GM03348 (cell line): ENCODE data around the gene FNIP2.
"Not testable (repeated sequence)": the region's sequence is repeated elsewhere in the genome, so short reads cannot be mapped to it uniquely, and the experiment has no call there.

Experiments used
- DNase-seq: peaks from one replicate; pipeline ENCODE4 v3.0.0; 2012; ENCODE audit warnings: low spot score

FNIP2 gene

DNA sequence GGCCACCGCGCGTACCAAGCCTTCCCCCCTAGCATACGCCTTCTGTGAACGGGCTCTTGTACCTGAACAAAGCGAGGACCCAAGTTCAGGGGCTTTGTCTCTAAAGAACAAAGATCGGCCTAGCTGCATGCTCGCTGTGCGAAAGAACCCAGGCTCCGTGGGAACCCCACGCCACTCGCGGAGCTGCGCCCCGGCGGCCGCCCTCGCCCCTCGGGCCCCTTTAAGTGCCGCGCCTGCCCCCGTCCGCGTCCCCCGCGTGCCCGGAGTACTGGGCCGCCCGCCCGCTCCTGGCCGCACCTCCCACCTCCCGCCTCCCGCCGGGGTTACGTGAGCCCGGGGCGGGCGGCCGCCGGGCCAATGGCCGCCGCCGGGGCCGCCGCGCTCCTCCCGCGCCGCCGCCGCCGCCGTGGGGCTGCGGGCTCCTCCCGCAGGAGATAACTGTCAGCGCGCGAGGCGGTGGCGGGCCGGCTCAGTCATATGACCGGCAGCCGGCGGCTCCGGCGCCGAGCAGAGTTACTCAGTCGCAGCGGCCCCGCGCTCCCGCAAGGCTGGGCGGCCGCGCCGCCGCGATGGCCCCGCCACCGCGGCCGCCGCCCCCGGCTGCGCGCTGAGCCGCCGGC lies at the start of gene FNIP2:
FNIP2 (plus strand) TSS at position 472 of the 620 bp plus-strand sequence. CDS start 187 bp downstream, outside the sequence.
- DNase-seq, result peak; percentile 96

DNA sequence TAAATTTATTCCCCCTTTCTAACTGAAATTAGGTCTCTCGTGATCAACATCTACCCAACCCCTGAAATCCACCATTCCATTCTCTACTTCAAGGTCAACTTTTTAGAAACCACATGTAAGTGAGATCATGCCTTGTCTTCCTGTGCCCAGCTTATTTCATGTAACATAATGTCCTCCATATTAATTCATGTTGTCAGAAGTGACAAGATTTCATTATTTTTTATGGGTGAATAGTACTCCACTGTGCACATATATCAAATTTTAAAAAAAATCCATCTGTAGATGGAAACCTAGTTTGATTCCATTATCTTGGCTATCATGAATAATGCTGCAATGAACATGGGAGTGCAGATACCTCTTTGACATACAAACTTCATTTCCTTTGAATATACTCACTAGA lies 47.1 kb upstream of the FNIP2 start:
- DNase-seq, result no peak

DNA sequence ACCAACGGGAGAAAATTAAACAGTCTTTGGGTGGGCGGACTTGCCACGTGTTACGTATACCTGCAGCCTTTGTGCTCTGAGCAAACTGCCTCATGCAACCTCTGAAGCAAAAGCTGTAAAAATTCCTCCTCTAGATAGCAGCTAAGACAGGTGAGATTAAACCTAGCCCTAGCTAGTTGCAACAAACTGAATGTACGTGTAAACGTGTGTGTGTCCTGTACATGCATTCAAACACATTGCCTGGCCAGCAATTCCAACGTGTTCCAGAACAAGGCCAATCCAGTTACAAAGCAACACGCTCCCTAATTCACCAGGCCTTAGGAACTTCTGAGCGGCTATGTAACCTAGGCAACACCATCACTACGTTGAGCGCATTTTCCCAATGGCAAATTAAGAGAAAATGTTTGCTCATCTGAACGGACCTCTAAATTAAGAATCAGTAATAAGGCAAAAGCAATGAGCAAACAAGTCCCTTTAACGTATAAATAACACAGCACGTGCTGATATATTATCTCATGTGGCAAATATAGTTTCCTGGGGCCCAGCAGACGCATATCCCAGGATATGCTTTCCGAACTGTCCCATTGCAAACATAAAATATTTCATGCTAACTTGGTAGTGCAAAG lies 46.4 kb upstream of the FNIP2 start:
- peak; percentile 46 for DNase-seq

DNA sequence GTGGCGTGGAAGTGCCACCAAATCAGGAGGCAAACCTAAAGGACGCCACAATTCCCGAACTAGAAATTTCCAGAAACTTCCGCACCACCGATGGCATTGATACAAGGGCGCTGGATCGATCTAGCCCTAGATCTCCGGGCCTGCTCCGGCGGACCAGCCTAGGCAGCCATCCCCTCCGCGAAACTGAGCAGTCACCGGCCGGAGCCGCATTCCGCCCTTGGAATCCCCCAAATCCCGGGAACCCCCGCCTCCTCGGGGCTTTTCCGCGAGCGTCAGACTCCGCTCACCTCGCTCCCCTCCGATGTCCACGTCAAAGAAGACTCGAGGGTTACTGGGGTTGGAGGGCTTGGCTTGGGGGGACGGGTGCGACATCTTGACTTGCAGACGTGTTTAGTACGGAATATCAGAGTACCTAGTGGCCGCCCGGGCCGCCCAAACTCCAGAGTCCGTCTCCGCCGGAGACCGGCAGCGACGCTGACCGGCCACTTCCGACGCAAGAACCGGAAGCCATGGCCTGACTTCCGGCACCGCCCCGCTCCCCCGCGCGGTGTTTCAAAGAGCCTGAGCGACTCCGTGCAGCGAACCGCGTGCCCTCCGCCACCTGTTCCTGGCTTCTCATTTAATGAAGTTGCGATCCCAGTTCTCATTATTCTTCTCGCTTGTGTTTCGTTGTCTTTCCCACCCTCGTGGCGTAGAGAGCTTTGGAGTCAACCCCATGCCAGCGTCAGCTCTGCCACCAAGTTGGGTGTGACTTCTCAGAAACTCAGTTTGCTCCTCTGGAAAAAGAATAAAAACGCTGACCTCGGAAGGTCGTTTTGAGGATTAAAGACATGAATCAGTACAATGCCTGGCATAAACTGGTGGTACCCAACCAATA lies 45.7 kb upstream of the FNIP2 start, which contains the start of gene PPID:
PPID (minus strand) TSS at position 480 of the 877 bp plus-strand sequence; CDS start at position 372, 108 bp downstream.
- DNase-seq, result peak; percentile 92

DNA sequence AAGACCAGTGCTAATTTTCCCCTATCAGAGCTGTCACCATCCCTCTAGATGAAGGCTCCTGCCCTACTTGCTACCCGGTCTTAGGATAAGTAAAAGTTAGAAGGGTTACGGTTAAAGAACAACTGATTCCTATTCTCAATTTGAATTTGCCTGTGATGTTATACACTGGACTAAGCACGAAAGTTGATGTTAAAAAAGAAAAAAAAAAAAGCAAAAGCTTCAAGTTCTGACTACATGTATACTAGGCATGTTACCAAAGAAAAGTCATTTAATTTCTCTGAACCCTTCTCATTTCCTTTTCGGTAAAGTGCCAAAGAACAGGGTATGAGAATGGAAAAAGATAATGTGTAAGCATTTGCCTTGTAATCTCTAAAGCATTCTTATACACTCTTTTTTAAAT lies 44.2 kb upstream of the FNIP2 start:
- no peak for DNase-seq

DNA sequence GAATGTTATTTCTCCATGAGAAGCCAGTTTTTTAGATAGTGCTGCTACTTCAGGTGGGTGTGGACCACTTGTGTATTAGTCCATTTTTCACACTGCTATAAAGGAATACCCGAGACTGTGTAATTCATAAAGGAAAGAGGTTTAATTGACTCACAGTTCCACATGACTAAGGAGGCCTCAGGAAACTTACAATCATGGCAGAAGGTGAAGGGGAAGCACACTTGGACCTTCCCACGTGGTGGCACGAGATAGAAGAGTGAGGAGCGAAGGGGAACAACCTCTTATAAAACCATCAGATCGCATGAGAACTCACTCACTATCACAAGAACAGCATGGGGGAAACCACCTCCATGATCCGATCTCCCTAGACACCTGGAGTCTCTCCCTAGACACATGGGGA lies 42.2 kb upstream of the FNIP2 start:
- DNase-seq, result no peak

DNA sequence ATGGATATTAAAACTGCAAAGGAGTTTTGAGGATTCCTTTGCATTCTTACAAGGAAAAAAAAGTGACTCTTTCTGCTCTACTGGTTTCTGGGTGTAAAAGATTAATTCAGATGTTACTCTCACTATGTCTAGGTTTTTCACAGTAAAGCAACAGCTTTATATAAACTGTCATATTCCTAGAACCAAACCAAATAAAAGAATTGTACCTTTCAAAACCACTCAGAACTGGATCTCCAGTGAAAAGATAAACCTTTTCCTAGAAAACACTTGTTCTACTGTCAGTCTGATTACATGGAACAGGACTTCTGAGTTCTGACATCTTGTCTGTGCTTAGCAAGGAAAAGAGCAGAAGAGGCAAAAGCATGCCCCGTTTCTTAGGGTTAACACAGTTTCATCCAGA lies 40.6 kb upstream of the FNIP2 start:
- DNase-seq, result no peak

DNA sequence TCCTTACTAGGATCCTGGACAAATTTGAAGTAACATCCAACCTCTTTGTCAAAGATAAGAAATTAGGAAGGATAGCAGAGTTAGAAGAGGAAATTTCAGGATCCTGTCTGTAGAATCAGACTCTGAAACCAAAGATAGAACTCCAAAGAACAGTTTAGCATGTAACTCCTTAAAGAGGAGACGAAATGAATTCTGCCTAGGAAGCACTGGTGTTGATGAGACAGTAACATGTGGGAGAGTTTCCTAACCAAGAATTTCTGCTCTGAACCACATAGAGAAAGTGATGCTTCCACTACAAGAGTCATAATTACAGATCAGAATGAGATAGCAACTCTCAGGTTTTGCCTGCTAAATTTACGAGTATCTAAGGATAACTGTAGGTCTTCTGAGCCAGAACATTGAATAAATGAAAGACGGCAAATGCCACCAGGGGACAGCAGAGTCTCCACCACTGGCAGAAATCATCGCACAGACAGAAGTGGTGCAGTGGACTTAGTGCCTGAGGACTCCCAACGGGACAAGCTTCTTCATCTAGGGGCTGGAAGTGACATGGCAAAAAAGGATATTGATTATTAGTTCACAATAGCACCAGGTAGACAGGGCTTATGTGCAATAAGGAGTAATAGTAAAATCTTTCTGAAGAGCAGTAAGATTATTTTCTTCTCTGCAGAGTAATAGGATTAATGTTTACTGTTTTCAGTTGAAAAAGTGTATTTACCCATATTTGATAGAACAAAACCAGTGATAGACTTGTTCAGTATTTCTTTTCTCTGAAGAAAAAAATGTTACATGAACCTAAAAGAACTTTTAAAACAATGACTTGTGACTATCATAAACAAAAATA lies 38.9 kb upstream of the FNIP2 start:
- DNase-seq, result peak; percentile 79

DNA sequence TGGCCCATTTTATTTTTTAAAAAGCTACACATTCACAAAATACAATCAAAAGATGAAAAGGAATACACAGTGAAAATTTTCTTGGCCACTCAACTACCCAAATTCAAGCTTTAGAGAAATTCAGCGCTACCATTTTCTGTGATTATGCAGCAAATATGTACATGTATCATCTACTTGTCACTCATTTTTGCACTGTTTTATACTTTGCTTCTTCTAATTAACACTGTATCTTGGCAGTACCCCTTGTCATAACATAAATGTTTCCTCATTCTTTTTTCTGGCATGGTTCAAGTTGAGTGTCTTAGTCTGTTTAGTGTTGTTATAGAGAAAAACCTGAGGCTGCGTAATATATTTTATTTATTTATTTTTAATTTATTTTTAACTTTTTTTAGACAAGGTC lies 30.0 kb upstream of the FNIP2 start:
- no peak for DNase-seq

DNA sequence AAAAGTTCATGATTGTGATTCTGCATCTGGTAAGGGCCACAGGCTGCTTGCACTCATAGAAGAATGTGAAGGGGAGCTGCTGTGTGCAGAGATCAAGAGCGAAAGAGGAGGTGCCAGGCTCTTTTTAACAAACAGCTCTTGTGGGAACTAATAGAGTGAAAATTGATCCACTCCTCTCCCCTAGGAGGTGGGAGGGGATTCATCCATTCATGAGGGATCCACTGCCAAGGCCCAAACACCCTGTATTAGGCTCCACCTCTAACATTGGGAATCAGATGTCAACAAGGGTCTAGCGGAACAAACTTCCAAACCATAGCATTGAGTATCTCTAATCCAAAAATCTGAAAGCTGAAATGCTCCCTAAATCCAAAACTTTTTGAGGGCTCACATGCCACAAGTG lies 29.2 kb upstream of the FNIP2 start:
- no peak for DNase-seq

DNA sequence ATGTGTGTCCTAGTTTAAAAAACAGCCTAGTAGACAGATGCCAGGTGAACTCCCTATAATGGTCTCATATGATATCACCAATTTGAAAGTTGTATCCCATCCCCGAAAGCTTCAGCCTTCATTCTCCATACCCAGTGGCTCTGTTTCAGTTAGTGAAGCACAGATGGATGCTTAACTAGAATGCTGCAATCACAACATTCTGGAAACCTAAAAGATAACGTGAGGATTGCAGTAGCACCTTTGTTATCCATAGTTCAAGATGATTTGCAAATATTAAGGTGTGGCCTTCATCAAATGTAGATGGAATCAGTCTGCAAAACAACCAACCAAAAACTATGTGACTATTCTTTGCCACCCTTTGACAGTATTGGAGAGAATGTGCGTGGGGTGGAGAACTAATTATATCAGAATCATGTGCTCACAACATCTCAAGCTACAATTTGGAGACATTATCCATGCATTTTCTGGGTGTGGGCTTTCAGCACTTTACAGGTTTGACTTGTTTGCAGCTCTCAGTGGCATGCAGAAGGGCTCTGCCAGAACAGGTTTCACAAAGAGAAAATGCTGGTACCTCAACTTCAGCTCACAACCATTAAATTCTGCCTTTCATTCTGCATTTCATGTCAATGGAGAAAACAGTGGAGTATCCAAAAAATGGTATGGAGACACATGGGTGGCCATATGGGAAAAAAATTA lies 27.4 kb upstream of the FNIP2 start:
- no peak for DNase-seq

DNA sequence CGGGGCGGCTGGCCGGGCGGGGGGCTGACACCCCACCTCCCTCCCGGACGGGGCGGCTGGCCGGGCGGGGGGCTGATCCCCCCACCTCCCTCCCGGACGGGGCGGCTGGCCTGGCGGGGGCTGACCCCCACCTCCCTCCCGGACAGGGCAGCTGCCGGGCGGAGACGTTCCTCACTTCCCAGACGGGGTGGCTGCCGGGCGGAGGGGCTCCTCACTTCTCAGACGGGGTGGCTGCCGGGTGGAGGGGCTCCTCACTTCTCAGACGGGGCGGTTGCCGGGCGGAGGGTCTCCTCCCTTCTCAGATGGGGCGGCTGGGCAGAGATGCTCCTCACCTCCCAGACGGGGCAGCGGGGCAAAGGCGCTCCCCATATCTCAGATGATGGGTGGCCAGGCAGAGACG lies 22.3 kb upstream of the FNIP2 start:
- not testable (repeated sequence) for DNase-seq

DNA sequence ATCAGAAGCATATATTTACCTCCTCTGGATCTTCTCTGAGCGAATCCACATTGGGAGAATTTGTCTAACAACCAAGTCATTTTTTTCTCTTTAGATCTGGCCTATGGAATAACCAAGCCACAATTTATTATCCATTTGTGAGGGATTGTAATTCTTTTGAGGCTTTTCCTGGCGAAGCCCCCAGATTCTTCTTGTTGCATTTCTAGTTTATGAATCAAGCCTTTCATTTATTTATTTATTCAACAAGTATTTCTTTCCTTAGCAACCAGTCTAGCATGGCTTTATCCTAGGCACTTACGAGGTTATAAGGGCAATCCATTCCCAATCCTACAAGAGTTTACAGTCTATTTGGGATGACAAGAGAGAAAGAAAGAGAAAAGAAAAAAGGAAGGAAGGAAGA lies 18.4 kb upstream of the FNIP2 start:
- DNase-seq, result peak; percentile 76

DNA sequence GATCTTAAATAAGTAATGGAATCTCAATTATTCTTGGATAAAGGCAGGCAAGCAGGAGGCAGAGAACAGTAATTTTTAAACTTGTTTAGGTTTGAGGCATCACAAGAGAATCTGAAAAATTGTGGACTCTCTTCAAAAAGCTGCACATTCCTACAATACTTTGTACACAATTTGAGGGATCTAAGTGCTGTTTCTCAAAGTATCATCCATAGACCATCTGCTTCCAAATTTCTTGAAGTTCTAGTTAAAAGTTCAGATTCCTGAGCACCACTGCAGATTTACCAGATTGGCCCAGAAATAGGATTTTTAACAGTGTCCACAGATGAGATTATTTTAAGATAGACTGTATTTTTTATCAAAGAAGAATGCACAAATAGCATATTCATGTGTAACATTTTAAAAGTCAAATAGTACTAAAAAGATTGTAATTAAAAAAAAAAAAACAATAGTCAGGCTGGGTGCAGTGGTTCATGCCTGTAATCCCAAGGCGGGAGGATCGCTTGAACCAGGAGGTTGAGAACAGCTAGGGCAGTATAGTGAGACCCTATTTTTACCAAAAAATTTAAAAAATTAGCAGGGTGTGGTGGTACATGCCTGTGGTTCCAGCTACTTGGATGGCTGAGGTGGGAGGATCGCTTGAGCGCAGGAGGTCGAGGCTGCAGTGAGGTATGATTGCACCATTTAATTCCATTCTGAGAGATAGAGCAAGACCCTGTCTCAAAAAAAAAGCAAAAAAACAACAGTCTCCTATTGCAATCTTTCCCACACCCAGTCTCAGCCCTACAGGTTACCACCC lies 14.2 kb upstream of the FNIP2 start:
- peak; percentile 64 for DNase-seq

DNA sequence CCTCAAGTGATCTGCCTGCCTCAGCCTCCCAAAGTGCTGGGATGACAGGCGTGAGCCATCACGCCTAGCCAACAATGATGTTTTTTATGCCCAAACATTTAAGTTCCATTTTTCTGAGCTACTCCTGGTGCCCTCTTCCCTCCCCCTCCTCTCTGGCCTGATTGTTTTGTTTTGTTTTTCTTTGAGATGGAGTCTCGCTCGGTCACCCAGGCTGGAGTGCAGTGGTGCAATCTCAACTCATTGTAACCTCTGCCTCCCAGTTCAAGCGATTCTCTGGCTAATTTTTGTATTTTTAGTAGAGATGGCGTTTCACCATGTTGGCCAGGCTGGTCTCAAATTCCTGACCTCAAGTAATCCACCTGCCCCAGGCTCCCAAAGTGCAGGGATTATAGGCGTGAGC lies 13.0 kb upstream of the FNIP2 start:
- not testable (repeated sequence) for DNase-seq

DNA sequence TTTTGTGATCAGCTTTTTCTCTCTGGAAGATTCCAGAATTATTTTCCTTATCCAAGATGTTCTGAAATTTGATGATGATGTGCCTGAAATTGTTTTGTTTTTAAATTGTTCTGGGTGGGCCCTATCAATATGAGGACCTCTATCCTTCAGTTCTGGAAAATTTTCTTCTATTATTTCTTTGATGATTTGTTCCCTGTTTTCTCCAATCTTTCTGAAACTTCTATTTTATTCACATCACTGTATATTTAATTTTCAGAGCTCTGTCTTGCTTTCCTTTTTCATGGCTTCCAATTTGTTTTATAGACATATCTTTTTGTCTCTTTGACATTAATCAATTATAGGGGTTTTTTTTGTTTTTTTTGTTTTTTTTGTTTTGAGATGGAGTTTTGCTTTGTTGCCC lies 12.2 kb upstream of the FNIP2 start:
- no peak for DNase-seq

DNA sequence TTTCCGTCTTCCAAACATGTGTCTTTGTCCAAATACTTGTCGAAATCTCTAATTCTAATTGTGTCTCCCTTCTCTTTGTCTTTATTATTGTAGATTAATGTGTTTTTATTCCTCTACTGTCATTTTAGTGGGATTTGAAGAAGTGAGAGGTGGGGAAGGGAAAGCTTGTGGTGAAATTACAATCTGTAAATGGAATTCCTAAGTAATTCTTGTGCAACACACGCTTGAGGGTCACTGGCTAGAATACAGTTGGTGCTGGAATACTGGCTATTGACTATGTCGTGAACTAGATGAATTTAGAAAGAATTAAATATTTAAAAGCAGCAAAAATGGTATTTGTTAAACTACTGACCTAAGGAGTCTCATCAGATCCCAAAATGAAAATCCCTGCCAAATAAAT lies 10.7 kb upstream of the FNIP2 start:
- DNase-seq, result peak; percentile 64

DNA sequence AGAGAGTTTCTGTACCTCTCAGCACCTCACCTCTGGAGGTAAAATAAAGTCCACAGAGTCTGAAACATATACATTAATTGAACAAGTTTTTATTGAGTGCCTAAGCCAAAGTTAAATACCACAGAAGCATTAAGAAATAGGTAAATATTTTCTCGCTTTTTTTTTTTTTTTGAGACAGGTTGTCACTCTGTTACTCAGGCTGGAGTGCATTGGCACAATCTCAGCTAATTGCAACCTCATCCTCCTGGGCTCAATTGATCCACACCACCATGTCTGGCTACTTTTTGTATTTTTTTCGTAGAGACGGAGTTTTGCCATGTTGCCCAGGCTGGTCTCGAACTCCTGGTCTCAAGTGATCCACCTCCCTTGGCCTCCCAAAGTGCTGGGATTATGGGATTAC lies 10.1 kb upstream of the FNIP2 start:
- DNase-seq, result no peak

DNA sequence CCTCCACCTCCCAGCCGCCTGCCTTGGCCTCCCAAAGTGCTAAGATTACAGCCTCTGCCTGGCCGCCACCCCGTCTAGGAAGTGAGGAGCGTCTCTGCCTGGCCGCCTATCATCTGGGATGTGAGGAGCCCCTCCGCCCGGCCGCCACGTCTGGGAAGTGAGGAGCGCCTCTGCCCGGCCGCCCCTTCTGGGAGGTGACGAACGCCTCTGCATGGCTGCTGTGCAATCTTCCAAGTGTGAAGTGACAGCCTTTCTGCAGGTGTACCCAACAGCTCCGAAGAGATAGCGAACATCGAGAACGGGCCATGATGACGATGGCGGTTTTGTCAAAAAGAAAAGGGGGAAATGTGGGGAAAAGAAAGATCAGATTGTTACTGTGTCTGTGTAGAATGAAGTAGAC lies 9.3 kb upstream of the FNIP2 start:
- DNase-seq, result not testable (repeated sequence)

DNA sequence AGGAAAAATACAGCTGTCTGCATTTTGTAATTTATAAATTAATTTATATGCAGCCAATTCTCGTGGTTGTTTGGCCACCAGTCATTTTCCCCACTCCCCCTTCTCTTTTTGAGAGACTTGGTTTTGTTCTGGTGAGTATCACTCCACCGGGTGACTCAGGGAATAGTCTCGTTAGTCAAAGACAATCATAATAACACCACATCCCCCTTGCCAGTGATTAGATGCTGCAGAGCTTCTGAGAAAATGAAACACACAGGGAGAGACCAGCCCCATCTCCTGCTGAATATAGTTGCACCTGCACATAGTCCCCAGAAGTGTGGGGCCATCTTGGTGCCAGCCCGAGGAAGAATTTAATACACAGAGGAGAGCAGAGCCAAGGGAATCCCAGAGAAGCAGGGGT lies 8.0 kb upstream of the FNIP2 start:
- DNase-seq, result no peak

DNA sequence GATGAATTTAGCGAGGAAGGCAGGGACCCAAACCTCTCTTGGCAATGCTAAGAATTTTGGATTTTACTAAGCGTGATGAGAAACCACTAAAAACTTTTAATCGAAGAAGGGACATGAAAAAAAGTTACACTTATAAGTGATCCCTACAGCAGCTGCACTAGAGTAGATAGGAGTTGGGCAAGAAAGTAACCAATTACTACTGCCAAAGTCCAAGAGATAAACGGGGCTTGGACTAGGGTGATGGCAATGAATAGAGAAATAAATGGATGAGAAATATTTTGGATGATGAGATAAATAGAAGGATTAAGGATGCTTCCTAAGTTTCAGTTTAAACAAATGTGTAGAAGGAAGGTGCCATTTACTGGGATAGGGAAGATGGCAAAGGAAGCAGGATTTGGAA lies 6.3 kb upstream of the FNIP2 start:
- DNase-seq, result no peak
